ENCODE measurements around the gene UBE2L3.
"Not testable (repeated sequence)": the region's sequence is repeated elsewhere in the genome, so short reads cannot be mapped to it uniquely, and the experiment has no call there.

Gene UBE2L3

GRCh38 chr22:21642584-21643448 is 75.3 kb downstream of the UBE2L3 start:
- peak in 1 of 2 donors; percentile 17 for DNase-seq (ENCODE audit: low read depth in 1 of 2, low spot score in 1 of 2)

GRCh38 chr22:21643533-21644357 is 76.2 kb downstream of the UBE2L3 start:
- DNase-seq (ENCODE audit: low read depth in 1 of 2, low spot score in 1 of 2), result no peak

GRCh38 chr22:21645513-21645912 is 78.0 kb downstream of the UBE2L3 start:
- DNase-seq (ENCODE audit: low read depth in 1 of 2, low spot score in 1 of 2), result not testable (repeated sequence)

- peak in 1 of 2 donors; percentile 59 for DNase-seq (ENCODE audit: low read depth in 1 of 2, low spot score in 1 of 2)
Observed at GRCh38 chr22:21646608-21647590, 79.4 kb downstream of the UBE2L3 start.

DNA sequence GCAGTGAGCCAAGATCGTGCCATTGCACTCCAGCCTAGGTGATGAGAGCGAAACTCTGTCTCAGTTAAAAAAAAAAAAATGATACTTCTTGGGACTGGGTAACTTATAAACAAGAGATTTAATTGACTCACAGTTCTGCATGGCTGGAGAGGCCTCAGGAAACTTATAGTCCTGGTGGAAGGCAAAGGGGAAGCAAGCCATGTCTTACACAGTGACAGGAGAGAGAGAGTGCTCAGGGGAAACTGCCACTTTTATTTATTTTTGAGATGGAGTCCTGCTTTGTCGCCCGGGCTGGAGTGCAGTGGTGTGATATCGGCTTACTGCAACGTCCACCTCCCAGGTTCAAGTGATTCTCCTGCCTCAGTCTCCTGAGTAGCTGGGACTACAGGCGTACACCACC is 82.8 kb downstream of the UBE2L3 start:
- DNase-seq (ENCODE audit: low read depth in 1 of 2, low spot score in 1 of 2), result no peak

GRCh38 chr22:21650823-21651520 is 83.5 kb downstream of the UBE2L3 start:
- no peak for DNase-seq (ENCODE audit: low read depth in 1 of 2, low spot score in 1 of 2)

GRCh38 chr22:21651521-21652009 is 84.1 kb downstream of the UBE2L3 start:
- DNase-seq (ENCODE audit: low read depth in 1 of 2, low spot score in 1 of 2), result no peak

DNA sequence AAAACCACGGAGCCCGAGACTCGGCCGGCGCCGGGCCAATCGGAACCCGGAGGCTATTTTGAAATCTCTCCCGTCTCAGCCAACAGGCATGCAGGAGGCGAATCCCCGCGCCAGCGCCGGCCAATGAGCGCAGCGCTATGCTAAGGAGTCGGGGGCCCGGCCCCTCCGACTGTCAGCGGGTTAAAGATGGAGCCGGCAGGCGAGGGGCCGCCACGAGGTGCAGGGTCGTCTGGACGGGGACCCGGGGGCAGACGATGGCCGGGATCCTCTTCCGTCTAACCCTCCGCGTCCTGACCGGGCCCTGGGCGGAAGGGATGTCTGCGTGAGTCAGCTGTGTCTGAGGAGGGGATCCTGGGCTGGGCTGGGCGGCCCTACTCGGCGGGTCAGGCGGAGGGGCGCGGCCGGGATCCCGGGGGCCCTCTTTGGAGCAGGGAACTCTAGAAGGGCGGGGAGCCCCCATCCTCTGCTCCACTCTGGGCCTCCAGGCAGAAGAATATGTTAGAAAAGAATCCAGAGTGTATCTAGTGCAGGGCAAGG is 84.6 kb downstream of the UBE2L3 start:
- peak; percentile 62 to 77 for DNase-seq (ENCODE audit: low read depth in 1 of 2, low spot score in 1 of 2)

- DNase-seq (ENCODE audit: low read depth in 1 of 2, low spot score in 1 of 2), result no peak
Observed at GRCh38 chr22:21652547-21653545, 85.3 kb downstream of the UBE2L3 start.

DNA sequence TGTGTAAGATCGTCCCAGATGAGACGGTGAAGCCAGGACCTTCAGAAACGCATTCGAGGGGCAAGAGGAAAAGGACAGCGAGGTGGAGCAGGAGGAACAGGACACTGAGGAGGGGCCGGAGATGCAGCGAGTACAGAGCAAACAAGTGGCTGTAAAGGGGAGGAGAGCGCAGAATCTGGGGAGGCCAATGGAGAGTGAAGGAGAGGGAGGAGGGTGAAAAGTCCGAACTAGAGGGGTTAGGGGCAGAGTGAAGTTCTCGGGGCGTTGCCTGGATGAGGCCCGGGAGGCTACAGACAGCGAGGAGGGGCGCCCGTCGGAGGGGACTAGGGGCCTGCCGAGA is 89.5 kb downstream of the UBE2L3 start:
- DNase-seq (ENCODE audit: low read depth in 1 of 2, low spot score in 1 of 2), result no peak

DNA sequence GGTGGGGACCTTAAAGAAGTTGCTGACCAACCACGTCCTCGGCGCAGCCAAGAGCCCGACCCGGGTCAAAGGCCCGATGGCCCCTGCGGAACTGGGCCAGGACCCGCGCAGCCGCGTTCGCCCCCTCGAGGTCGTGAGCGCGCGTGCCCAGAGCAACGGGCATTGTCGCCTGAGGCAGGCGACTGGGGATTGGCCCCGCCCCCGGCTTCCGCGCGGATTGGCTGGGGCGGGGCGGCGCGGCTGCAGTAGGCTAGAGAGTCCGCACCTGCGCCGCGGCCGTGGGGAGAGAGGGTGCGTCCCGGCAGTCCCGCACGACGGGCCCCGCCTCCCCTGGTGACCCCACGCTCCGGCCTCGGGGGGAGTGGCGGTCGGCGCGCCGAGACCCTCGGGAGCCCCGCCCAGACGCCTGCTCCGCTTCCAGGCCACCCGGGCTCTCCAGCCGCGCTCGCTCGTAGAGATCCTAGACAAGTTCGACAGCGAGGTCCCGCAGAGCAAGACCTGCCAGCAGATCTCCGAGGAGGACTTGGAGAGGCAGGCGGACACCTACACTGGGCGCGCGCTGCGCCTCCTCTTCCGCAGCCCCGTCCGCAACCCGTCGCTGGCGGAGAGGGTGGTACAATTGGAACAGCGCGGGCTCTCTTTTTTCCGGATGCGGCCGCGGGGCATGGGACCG is 90.0 kb downstream of the UBE2L3 start:
- peak; percentile 58 to 69 for DNase-seq (ENCODE audit: low read depth in 1 of 2, low spot score in 1 of 2)

GRCh38 chr22:21659864-21660525 is 92.5 kb downstream of the UBE2L3 start:
- no peak for DNase-seq (ENCODE audit: low read depth in 1 of 2, low spot score in 1 of 2)

DNA sequence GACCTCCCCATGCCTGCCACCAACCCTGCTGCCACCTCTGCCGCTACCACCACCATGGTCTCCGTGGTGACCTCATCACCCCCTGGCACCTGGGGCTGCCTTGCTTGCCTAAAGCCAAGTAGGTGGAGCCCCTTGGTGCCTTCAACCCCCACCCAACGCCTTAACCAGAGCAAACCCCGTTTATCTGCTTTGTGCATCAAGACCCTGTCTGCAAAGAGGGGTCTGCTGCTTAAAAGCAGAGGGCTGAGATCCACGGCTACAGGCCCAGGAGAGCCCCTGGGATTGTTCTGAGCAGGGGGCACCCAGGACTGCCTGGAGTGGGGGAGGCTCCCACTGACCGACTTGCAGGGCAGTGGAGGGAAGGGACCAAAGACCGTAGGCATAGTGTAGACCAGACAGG is 93.4 kb downstream of the UBE2L3 start:
- no peak for DNase-seq (ENCODE audit: low read depth in 1 of 2, low spot score in 1 of 2)

GRCh38 chr22:21661991-21662390 is 94.5 kb downstream of the UBE2L3 start:
- no peak for DNase-seq (ENCODE audit: low read depth in 1 of 2, low spot score in 1 of 2)

DNA sequence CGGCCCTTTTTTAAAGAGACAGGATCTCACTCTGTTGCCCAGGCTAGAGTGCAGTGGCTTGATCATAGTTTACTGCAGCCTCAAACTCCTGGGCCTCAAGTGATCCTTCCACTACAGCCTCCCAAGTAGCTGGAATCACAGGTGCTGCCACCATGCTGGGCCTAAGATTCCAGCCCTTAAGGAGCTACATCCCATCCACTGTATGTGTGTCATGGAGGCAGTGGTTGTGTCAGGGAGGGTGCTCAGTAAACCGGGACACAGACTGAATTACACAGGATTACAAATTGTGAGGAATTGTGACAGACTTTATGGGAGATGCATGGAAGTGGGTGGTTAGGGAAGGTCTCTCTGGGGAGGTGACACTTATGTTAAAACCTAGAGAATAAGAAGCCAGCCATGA is 96.2 kb downstream of the UBE2L3 start:
- no peak for DNase-seq (ENCODE audit: low read depth in 1 of 2, low spot score in 1 of 2)

GRCh38 chr22:21665047-21665851 is 97.7 kb downstream of the UBE2L3 start:
- DNase-seq (ENCODE audit: low read depth in 1 of 2, low spot score in 1 of 2), result no peak

DNA sequence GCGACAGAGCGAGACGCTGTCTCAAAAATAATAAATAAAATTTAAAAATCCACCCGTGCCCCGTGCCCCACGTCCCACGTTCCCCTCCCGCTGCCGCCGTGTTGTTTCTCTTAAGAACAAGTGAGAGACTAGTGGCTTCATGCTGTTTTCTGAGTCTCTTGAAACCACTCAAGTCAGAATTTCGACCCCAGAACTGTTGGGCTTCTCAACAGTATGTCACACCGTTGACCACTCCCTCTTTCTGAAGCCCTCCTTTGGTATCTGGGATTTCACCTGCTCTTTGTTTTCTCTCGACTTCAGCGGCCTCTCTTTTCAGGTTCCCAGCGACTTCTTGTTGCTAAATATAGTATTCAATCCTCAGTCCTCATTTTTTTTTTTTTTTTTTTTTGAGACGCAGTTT is 99.3 kb downstream of the UBE2L3 start:
- DNase-seq (ENCODE audit: low read depth in 1 of 2, low spot score in 1 of 2), result no peak
